ENCODE data around the gene FMC1.

Gene FMC1, protein sequence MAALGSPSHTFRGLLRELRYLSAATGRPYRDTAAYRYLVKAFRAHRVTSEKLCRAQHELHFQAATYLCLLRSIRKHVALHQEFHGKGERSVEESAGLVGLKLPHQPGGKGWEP

DNA sequence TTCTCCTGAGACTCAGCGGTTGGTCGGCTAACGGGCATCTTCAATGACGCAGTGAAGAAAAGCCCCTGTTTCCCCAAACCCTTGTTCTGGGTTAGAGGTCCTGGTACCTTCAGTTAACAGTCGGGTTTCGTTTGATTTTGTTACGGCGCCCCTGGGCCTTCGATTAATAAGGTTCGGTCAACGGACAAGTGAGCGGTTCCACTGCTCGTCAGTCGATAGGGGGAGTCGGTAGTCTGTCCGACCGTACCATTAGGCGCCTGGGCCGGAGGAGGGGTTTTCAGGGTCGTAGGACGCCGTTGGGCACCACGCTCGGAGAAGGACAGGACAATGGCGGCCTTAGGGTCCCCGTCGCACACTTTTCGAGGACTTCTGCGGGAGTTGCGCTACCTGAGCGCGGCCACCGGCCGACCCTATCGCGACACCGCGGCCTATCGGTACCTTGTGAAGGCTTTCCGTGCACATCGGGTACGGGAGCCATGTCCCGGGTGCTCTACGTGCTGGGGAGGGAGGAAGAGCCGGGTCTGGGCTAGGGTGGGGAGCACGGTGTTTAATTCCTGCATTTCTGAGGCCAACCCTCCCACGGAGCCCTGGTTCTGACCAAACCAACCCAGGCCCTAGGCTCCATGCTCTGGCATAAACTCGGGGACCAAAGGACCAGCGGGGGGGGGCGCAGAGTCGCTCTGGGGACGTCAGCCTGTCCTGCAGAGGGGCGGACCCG lies at the start of gene FMC1:
Gene FMC1, plus strand, starts transcription at position 280 of the 718 bp plus-strand sequence. Its CDS starts 48 bp downstream, at position 328.
- peak; percentile 96 for DNase-seq (ENCODE audit: low read depth, low spot score)
- TF ChIP-seq, protein P1, sequence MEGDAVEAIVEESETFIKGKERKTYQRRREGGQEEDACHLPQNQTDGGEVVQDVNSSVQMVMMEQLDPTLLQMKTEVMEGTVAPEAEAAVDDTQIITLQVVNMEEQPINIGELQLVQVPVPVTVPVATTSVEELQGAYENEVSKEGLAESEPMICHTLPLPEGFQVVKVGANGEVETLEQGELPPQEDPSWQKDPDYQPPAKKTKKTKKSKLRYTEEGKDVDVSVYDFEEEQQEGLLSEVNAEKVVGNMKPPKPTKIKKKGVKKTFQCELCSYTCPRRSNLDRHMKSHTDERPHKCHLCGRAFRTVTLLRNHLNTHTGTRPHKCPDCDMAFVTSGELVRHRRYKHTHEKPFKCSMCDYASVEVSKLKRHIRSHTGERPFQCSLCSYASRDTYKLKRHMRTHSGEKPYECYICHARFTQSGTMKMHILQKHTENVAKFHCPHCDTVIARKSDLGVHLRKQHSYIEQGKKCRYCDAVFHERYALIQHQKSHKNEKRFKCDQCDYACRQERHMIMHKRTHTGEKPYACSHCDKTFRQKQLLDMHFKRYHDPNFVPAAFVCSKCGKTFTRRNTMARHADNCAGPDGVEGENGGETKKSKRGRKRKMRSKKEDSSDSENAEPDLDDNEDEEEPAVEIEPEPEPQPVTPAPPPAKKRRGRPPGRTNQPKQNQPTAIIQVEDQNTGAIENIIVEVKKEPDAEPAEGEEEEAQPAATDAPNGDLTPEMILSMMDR (IDR thresholded peaks at IDR 0.05; ENCODE audit: low read depth, low read length): peak; percentile 29
- in situ Hi-C loops (cut with HindIII; ENCODE audit: low sequenced_read_pairs): no loop called here
- peak within 1 kb of the TSS; percentile 89 for H3K4me3 ChIP-seq (ENCODE audit: low read depth, low read length)

DNA sequence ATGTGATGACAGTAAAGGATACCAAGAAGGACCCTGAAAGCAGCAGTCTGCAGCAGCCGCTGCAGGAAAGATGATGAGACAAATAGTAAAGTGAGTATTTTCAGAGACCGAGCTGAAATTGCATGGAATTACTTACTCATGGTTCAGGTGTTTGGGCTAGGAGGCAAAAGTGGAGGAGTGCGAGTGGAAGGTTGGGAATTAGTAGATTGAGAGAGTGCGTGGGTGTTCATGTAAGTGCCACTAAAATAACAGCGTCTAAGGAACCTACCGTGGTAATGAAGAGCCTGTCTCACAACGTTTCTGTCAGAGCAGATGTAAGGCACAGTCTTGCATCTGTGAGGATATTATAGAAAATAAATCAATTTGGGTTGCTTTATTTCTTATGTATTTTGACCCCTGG lies 48.3 kb upstream of the FMC1 start:
- DNase-seq (ENCODE audit: low read depth, low spot score): no peak
- no peak overlapping the region for H3K4me3 ChIP-seq (ENCODE audit: low read depth, low read length)
- TF ChIP-seq, protein P1 (IDR thresholded peaks at IDR 0.05; ENCODE audit: low read depth, low read length): no peak
- in situ Hi-C loops (cut with HindIII; ENCODE audit: low sequenced_read_pairs): no loop called here

DNA sequence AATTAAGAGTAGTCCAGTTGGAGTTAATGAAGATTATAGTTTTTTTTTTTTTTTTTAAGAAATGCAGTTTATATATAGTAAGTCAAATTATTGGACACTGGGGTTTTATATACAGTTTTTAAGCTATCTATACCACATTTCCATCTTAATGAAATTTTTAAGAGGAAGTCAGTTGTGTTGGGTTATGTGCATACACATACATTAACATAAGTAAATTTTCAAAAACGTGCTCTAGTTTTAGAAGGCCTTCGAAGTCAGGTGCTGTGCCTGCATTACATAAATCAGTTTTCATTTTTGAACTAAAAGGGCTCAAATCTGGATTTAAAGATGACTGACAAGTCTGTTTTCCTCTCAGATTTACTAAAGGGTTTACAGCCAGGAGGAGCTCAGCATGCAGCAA lies 47.6 kb upstream of the FMC1 start:
- in situ Hi-C loops (cut with HindIII; ENCODE audit: low sequenced_read_pairs): no loop called here
- no peak for DNase-seq (ENCODE audit: low read depth, low spot score)
- TF ChIP-seq, protein P1 (IDR thresholded peaks at IDR 0.05; ENCODE audit: low read depth, low read length): no peak
- H3K4me3 ChIP-seq (ENCODE audit: low read depth, low read length): no peak overlapping the region

DNA sequence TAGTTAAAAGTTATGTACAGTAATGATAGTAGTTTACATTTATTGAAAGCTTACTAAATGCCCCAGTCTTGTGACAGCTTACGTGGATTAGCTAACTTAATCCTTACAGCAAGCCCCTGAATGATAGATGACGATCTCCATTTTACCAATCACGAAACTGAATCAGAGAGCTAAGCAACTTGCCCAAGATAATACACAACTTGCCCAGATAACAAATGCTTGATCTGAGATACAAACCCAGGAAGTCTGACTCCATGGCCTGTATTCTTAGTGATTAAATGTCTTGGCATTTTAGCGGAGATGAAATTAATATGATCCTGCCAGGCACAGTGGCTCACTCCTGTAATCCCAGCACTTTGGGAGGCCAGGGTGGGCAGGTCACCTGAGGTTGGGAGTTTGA lies 46.9 kb upstream of the FMC1 start:
- H3K4me3 ChIP-seq (ENCODE audit: low read depth, low read length): no peak overlapping the region
- TF ChIP-seq, protein P1 (IDR thresholded peaks at IDR 0.05; ENCODE audit: low read depth, low read length): no peak
- in situ Hi-C loops (cut with HindIII; ENCODE audit: low sequenced_read_pairs): no loop called here
- DNase-seq (ENCODE audit: low read depth, low spot score): no peak

DNA sequence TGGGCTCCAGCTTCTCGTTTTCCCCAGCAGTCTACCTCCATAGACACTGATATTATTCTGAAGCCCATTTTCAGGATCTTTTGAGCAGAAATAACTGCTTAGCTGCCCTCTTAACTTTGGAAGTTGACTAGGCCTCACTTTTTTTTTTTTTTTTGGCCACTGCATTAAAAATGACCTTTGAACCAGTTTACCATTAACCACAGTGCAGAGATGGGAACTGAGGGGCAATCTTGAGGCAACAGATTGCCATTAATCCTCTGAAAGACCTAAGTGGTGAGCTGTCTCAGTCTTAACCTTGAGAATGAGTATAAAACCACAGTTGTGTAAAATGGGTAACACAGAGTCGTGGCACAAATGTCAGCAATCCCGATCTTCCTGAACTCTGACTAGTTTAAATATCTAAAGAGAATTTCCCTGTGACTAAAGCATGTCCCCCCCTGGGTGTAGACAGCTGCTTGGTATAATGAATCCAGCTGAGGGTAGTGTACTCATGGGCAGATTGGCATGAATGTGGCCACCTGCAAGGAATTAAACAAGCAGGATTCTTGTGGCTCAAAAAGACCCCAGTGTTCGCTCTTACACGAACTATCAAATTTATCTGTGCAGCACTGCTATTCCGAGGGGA lies 46.1 kb upstream of the FMC1 start:
- DNase-seq (ENCODE audit: low read depth, low spot score): no peak
- TF ChIP-seq, protein P1 (IDR thresholded peaks at IDR 0.05; ENCODE audit: low read depth, low read length): no peak
- H3K4me3 ChIP-seq (ENCODE audit: low read depth, low read length): no peak overlapping the region
- in situ Hi-C loops (cut with HindIII; ENCODE audit: low sequenced_read_pairs): no loop called here

DNA sequence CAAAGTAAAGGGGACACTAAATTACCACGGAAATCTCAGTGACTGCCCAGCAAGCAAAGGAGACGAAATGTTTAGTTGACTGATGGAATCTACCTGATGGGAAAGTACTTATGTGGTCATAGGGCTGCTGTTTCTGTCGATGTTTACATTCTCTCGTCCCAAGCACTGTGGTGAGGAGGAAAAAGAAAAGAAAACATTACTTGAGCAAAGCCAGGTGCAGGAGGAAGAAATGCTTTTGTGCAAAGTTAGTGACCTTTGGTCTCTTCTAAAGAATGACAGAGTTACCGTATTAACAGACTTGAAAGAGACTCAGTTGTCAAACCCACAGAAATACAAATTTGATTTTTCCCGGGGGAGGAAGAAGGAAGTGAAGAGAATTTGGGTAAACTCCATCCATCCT lies 43.3 kb upstream of the FMC1 start:
- DNase-seq (ENCODE audit: low read depth, low spot score): no peak
- TF ChIP-seq, protein P1 (IDR thresholded peaks at IDR 0.05; ENCODE audit: low read depth, low read length): no peak
- no peak overlapping the region for H3K4me3 ChIP-seq (ENCODE audit: low read depth, low read length)
- in situ Hi-C loops (cut with HindIII; ENCODE audit: low sequenced_read_pairs): no loop called here

All from astrocyte of the spinal cord (primary cell).